ENCODE measurements around the gene UGT2A2. TPM values are rescaled to one million over a fixed set of nuclear protein-coding genes. Genes with fewer than 3 reads are reported as not detected.

The UGT2A2 gene
- total and polyA plus RNA-seq, 12 donors: not detected

GRCh38 chr4:69583543-69583942 lies 55.9 kb downstream of the UGT2A2 start:
- no peak overlapping the region for H3K4me3 ChIP-seq
- intact Hi-C loops (cut with DNase I): no loop called here
- no peaks in the 10 kb centered on the region for H3K27me3 ChIP-seq
- no peak overlapping the region for H3K27ac ChIP-seq
- DNase-seq: no peak
- TF ChIP-seq POLR2A (IDR thresholded peaks at IDR 0.05) (no peak), CTCF (IDR thresholded peaks at IDR 0.05) (no peak)
- no peaks in the 10 kb centered on the region for H3K36me3 ChIP-seq (replicated peaks in 1 of 2)
- H3K9me3 ChIP-seq (replicated peaks in 1 of 3): no peaks in the 10 kb centered on the region
- 60 to 71% (median 64%) methylated on average over 2 of the region's 2 CpGs for WGBS, 4 donors
- no peaks in the 10 kb centered on the region for H3K4me1 ChIP-seq (replicated peaks in 1 of 2)

- TF ChIP-seq CTCF (IDR thresholded peaks at IDR 0.05) (no peak), POLR2A (IDR thresholded peaks at IDR 0.05) (no peak)
- intact Hi-C loops (cut with DNase I): no loop called here
- Histone ChIP-seq H3K9me3 (replicated peaks in 1 of 3) (no peaks in the 10 kb centered on the region), H3K4me1 (replicated peaks in 1 of 2) (no peaks in the 10 kb centered on the region), H3K4me3 (no peak overlapping the region), H3K36me3 (replicated peaks in 1 of 2) (no peaks in the 10 kb centered on the region), H3K27ac (no peak overlapping the region), H3K27me3 (no peaks in the 10 kb centered on the region)
- DNase-seq: no peak
- WGBS, 4 donors: 68 to 93% (median 82%) methylated on average over 1 of the region's 1 CpG
These were observed 62.2 kb downstream of the UGT2A2 start for GRCh38 chr4:69577245-69577644.

- H3K36me3 ChIP-seq (replicated peaks in 1 of 2): no peaks in the 10 kb centered on the region
- WGBS, 4 donors: 86 to 98% (median 96%) methylated on average over 5 to 24 of the region's 24 CpGs
These were observed 63.1 kb downstream of the UGT2A2 start for GRCh38 chr4:69576251-69576877.

GRCh38 chr4:69568787-69569186 lies 70.7 kb downstream of the UGT2A2 start:
- no peak overlapping the region for H3K27ac ChIP-seq
- no peaks in the 10 kb centered on the region for H3K27me3 ChIP-seq
- H3K36me3 ChIP-seq (replicated peaks in 1 of 2): no peaks in the 10 kb centered on the region
- no peak overlapping the region for H3K4me3 ChIP-seq
- no peaks in the 10 kb centered on the region for H3K9me3 ChIP-seq (replicated peaks in 1 of 3)
- no peaks in the 10 kb centered on the region for H3K4me1 ChIP-seq (replicated peaks in 1 of 2)
- 39 to 60% (median 46%) methylated on average over 1 of the region's 1 CpG for WGBS, 4 donors
- no peak for DNase-seq
- intact Hi-C loops (cut with DNase I): no loop called here
- TF ChIP-seq CTCF (IDR thresholded peaks at IDR 0.05) (no peak), POLR2A (IDR thresholded peaks at IDR 0.05) (no peak)

More at GRCh38 chr4:69576251-69576877, 63.1 kb downstream of the UGT2A2 start:
- no peak for DNase-seq
- Histone ChIP-seq H3K27me3 (no peaks in the 10 kb centered on the region), H3K4me1 (replicated peaks in 1 of 2) (no peaks in the 10 kb centered on the region), H3K9me3 (replicated peaks in 1 of 3) (no peaks in the 10 kb centered on the region), H3K27ac (no peak overlapping the region), H3K4me3 (no peak overlapping the region)
- intact Hi-C loops (cut with DNase I): no loop called here
- no peak for TF ChIP-seq CTCF (IDR thresholded peaks at IDR 0.05)
- no peak for TF ChIP-seq POLR2A (IDR thresholded peaks at IDR 0.05)
